ENCODE data around the gene TUBA4A. TPM values are rescaled to one million over a fixed set of nuclear protein-coding genes. Genes with fewer than 3 reads are reported as not detected.
"Not testable (repeated sequence)": the region's sequence is repeated elsewhere in the genome, so short reads cannot be mapped to it uniquely, and the experiment has no call there.

TUBA4A gene
- total RNA-seq, 1 donor from 2014 or later = 78.7 TPM

GRCh38 chr2:219268294-219268693, 14.6 kb upstream of the TUBA4A start:
- no peak for TF ChIP-seq CTCF (IDR thresholded peaks at IDR 0.05; ENCODE audit: insufficient read depth, low read length, poor library complexity, severe bottlenecking)
- no peak for DNase-seq (ENCODE audit: low read depth)
- no peaks in the 10 kb centered on the region for H3K27me3 ChIP-seq (ENCODE audit: control insufficient read depth, insufficient read depth, low read length)

GRCh38 chr2:219266886-219267285, 13.2 kb upstream of the TUBA4A start:
- H3K36me3 ChIP-seq (ENCODE audit: control insufficient read depth, insufficient read depth, low read length) = no peaks in the 10 kb centered on the region
- DNase-seq (ENCODE audit: low read depth) = no peak
- no peak overlapping the region for H3K4me3 ChIP-seq (ENCODE audit: low read depth, low read length)
- no peaks in the 10 kb centered on the region for H3K27me3 ChIP-seq (ENCODE audit: control insufficient read depth, insufficient read depth, low read length)
- no peak for TF ChIP-seq CTCF (IDR thresholded peaks at IDR 0.05; ENCODE audit: insufficient read depth, low read length, poor library complexity, severe bottlenecking)

More at GRCh38 chr2:219268294-219268693, 14.6 kb upstream of the TUBA4A start:
- Histone ChIP-seq H3K4me3 (ENCODE audit: low read depth, low read length) (no peak overlapping the region), H3K36me3 (ENCODE audit: control insufficient read depth, insufficient read depth, low read length) (no peaks in the 10 kb centered on the region)

- no peak overlapping the region for H3K4me3 ChIP-seq (ENCODE audit: low read depth, low read length)
- DNase-seq (ENCODE audit: low read depth) = no peak
- no peaks in the 10 kb centered on the region for H3K27me3 ChIP-seq (ENCODE audit: control insufficient read depth, insufficient read depth, low read length)
- H3K36me3 ChIP-seq (ENCODE audit: control insufficient read depth, insufficient read depth, low read length) = no peaks in the 10 kb centered on the region
- TF ChIP-seq CTCF (IDR thresholded peaks at IDR 0.05; ENCODE audit: insufficient read depth, low read length, poor library complexity, severe bottlenecking) = no peak
Observed at GRCh38 chr2:219266232-219266631, 12.5 kb upstream of the TUBA4A start.

- TF ChIP-seq CTCF (IDR thresholded peaks at IDR 0.05; ENCODE audit: insufficient read depth, low read length, poor library complexity, severe bottlenecking) = no peak
- Histone ChIP-seq H3K4me3 (ENCODE audit: low read depth, low read length) (no peak overlapping the region), H3K36me3 (ENCODE audit: control insufficient read depth, insufficient read depth, low read length) (no peaks in the 10 kb centered on the region), H3K27me3 (ENCODE audit: control insufficient read depth, insufficient read depth, low read length) (no peaks in the 10 kb centered on the region)
- no peak for DNase-seq (ENCODE audit: low read depth)
Observed at GRCh38 chr2:219261024-219261855, 7.5 kb upstream of the TUBA4A start.

- not testable (repeated sequence) for H3K27me3 ChIP-seq (ENCODE audit: control insufficient read depth, insufficient read depth, low read length); H3K4me3 ChIP-seq (ENCODE audit: low read depth, low read length); DNase-seq (ENCODE audit: low read depth); H3K36me3 ChIP-seq (ENCODE audit: control insufficient read depth, insufficient read depth, low read length)
Observed at GRCh38 chr2:219258942-219259341, 5.2 kb upstream of the TUBA4A start.

- TF ChIP-seq CTCF (IDR thresholded peaks at IDR 0.05; ENCODE audit: insufficient read depth, low read length, poor library complexity, severe bottlenecking) = no peak
- Histone ChIP-seq H3K4me3 (ENCODE audit: low read depth, low read length) (peak overlapping the region; percentile 58), H3K36me3 (ENCODE audit: control insufficient read depth, insufficient read depth, low read length) (no peaks in the 10 kb centered on the region), H3K27me3 (ENCODE audit: control insufficient read depth, insufficient read depth, low read length) (peaks cover 9% of the 10 kb centered on the region)
- no peak for DNase-seq (ENCODE audit: low read depth)
Observed at GRCh38 chr2:219254590-219255201, 978 bp upstream of the TUBA4A start.
